ENCODE measurements around the gene TDRD6.

TDRD6 gene

GRCh38 chr6:46751658-46752057, 64.0 kb downstream of the TDRD6 start:
- no peak for DNase-seq (ENCODE audit: extremely low read depth, low read depth)
- no peak overlapping the region for H3K4me3 ChIP-seq (replicated peaks; ENCODE audit: low read depth, low read length)
- no peak for TF ChIP-seq CTCF (IDR thresholded peaks at IDR 0.05; ENCODE audit: low read depth, low read length, missing control alignments)

Measured in HFF-Myc (cell line).